Hepatocyte (in vitro differentiated cells): ENCODE results near the gene CDAN1.

Experiments
- CTCF ChIP-seq: fragments of 200-600 bp; sonication (generic); IDR thresholded peaks from 2 replicates; pipeline ENCODE4 v1.5.1; 2016; ENCODE audit warnings: antibody characterized with exemption, mild to moderate bottlenecking; ENCODE audit not compliant: poor library complexity
- EZH2 ChIP-seq: fragments of 200-600 bp; sonication (generic); IDR thresholded peaks from 2 replicates; pipeline ENCODE4 v1.6.1; 2016; ENCODE audit warnings: antibody characterized with exemption, mild to moderate bottlenecking, borderline replicate concordance
- EZH2phosphoT487 ChIP-seq: fragments of 200-600 bp; sonication (generic); IDR thresholded peaks from one replicate; pipeline ENCODE4 v1.6.1; 2018; ENCODE audit warnings: antibody characterized with exemption, mild to moderate bottlenecking, low read depth, moderate library complexity; ENCODE audit not compliant: unreplicated experiment, severe bottlenecking

GRCh38 chr15:42719043-42719442 is 17.9 kb downstream of the CDAN1 start:
- TF ChIP-seq EZH2phosphoT487 (no peak), EZH2 (no peak), CTCF (no peak)
